CD4-positive, alpha-beta T cell treated with Interleukin-15 for 4 hours (primary cell): ENCODE data around the gene BRIP1.
"Not testable (repeated sequence)": the region's sequence is repeated elsewhere in the genome, so short reads cannot be mapped to it uniquely, and the experiment has no call there.

Experiments used
- DNase-seq: peaks from one replicate; pipeline ENCODE4 v3.0.0-alpha.2; 2020; ENCODE audit warnings: low spot score

BRIP1 gene

GRCh38 chr17:61863801-61864126 is 436 bp upstream of the BRIP1 start:
- no peak for DNase-seq

- DNase-seq = no peak
Measured at GRCh38 chr17:61862105-61862574, 1.2 kb downstream of the BRIP1 start.

- not testable (repeated sequence) for DNase-seq
Measured at GRCh38 chr17:61860397-61860796, 2.9 kb downstream of the BRIP1 start.

GRCh38 chr17:61856035-61856434 is 7.3 kb downstream of the BRIP1 start:
- DNase-seq = no peak

- DNase-seq = no peak
Measured at GRCh38 chr17:61852857-61853256, 10.5 kb downstream of the BRIP1 start.

GRCh38 chr17:61849674-61850073 is 13.7 kb downstream of the BRIP1 start:
- no peak for DNase-seq

- no peak for DNase-seq
Measured at GRCh38 chr17:61848896-61849295, 14.4 kb downstream of the BRIP1 start.

- no peak for DNase-seq
Measured at GRCh38 chr17:61848247-61848646, 15.1 kb downstream of the BRIP1 start.

- no peak for DNase-seq
Measured at GRCh38 chr17:61847659-61848058, 15.7 kb downstream of the BRIP1 start.

GRCh38 chr17:61846761-61847375 is 16.5 kb downstream of the BRIP1 start:
- no peak for DNase-seq

- DNase-seq = no peak
Measured at GRCh38 chr17:61846088-61846487, 17.2 kb downstream of the BRIP1 start.

- DNase-seq = no peak
Measured at GRCh38 chr17:61843435-61843834, 19.9 kb downstream of the BRIP1 start.

- no peak for DNase-seq
Measured at GRCh38 chr17:61842899-61843298, 20.4 kb downstream of the BRIP1 start.

GRCh38 chr17:61839300-61839786 is 24.0 kb downstream of the BRIP1 start:
- DNase-seq = no peak

- peak; percentile 40 for DNase-seq
Measured at GRCh38 chr17:61837175-61838051, 25.9 kb downstream of the BRIP1 start.

GRCh38 chr17:61836266-61837174 is 26.8 kb downstream of the BRIP1 start:
- DNase-seq = no peak

- no peak for DNase-seq
Measured at GRCh38 chr17:61835606-61836005, 27.7 kb downstream of the BRIP1 start.

- no peak for DNase-seq
Measured at GRCh38 chr17:61834610-61835009, 28.7 kb downstream of the BRIP1 start.

- no peak for DNase-seq
Measured at GRCh38 chr17:61833536-61834193, 29.7 kb downstream of the BRIP1 start.

- DNase-seq = no peak
Measured at GRCh38 chr17:61832463-61832862, 30.9 kb downstream of the BRIP1 start.

GRCh38 chr17:61831099-61831498 is 32.2 kb downstream of the BRIP1 start:
- DNase-seq = no peak

GRCh38 chr17:61828694-61829093 is 34.6 kb downstream of the BRIP1 start:
- no peak for DNase-seq
